Measurements from ENCODE around the gene AIPL1.
"Not testable (repeated sequence)": the region's sequence is repeated elsewhere in the genome, so short reads cannot be mapped to it uniquely, and the experiment has no call there.

The AIPL1 gene, protein sequence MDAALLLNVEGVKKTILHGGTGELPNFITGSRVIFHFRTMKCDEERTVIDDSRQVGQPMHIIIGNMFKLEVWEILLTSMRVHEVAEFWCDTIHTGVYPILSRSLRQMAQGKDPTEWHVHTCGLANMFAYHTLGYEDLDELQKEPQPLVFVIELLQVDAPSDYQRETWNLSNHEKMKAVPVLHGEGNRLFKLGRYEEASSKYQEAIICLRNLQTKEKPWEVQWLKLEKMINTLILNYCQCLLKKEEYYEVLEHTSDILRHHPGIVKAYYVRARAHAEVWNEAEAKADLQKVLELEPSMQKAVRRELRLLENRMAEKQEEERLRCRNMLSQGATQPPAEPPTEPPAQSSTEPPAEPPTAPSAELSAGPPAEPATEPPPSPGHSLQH

DNA sequence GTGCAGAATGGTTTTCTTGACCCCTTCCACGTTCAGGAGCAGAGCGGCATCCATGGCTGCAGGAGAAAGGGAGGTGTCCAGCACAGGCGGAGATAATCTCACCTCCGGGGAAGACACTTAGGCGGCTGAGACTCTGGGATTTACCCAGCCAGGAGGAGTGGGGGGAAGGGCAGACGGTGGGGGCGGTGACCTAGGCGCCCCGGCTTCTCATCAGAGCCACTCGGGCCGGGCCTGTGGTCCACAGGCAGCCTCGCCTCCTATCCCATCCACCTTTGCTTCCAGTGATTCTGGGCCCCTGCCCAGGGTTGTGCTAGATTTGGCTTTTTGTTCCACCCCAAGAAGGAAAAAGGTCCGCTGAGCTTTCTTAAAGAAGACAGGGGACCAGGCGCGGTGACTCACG lies at the start of gene AIPL1:
TSS of gene AIPL1 (minus strand) at position 71 of the 400 bp plus-strand sequence. CDS start at position 54, 17 bp downstream.
- no peak for DNase-seq

DNA sequence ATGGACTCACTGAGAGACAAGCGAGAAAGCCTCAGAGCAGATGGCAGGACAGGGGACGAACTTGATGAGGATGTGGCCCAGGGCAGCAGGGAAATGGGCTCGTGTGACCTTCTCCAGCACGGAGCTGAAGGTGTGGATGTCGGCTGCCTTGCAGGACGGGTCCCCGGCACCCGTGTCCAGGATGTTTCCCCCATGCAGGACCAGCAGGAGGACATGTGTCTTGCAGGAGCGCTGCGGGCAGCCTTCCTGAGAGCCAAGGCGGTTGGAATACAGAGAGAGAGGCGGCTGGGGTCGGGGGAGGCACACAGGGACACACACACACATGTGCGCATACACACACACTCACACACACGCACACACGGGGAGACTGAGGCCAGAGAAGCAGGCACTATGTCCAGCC lies 48.6 kb upstream of the AIPL1 start:
- DNase-seq = no peak

DNA sequence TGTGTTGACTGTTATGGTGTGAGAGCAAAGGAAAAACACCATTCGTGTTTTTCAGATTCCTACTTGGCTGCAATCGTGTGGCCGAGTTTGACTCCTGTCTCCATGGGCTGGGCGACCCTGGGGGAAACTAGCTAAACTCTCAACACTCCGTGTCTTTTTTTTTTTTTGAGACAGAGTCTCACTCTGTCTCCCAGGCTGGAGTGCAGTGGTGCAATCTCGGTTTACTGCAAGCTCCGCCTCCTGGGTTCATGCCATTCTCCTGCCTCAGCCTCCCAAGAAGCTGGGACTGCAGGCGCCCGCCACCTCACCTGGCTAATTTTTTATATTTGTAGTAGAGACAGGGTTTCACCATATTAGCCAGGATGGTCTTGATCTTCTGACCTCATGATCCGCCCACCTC lies 47.9 kb upstream of the AIPL1 start:
- DNase-seq = not testable (repeated sequence)

DNA sequence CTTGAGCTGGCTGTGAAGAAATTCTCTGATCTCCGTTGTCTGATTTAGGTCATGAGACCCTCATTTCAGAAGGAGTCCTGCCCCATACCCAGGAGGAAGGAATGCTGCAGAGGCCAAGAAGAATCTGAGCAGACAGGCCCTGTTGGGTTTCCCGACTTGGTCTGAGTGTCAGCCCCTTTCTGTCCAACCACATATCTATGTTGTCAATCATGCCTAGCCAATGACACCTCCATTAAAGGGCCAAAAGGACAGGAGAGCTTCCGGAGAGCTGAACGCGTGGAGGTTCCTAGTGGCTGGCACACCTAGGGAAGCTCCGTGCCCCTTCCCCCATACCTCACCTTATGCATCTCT lies 47.2 kb upstream of the AIPL1 start:
- DNase-seq = no peak

DNA sequence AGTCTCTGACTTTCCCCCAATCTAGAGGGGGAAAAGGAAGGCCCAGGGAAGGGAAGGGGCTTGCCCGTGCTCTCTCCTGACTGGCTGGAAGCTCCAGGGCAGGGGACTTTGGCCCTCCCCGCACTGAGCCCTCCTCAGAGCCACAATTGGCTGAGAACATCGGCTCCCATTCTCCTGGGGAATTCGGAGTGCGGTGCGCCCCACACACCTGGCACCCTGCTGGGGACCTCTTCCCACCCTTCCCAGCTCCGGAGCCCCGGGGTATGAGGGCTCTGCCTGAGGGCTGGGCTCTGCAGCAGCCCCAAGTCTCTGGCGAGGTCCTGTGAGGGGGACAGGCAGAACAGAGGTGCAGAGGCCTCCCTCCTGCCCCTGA lies 45.4 kb upstream of the AIPL1 start:
- no peak for DNase-seq

DNA sequence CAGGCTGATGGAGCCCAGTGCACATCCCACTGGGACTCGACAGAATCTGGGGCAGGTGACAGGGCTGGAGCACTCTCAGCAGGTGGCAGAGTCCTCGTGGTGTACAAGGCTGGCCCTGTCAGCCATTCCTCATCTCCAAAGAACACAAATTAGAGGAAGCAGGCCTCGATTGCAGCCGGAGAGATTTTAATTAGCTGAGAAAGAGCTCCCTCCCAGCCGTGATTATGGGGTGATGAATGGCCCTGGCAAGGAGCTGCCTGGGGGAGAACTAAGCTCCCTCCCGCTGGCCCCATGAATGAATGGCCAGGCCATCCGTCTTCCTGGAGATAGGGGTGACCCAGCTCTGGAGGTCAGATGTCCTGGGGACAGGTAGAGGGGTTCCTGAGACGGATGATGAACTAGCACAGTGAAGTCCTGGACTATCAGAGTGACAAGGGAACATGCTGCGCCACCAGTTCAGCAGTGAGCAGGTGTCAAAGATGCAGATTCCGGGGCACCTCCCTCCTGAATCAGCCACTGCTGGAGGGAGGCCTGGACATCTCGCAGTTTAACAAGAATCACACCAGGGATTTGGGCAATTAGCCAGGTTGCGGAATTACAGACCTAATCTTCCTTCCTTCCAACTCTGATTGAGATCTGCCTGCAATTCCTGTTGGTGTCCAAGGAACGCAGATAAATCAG lies 44.8 kb upstream of the AIPL1 start:
- DNase-seq = no peak

DNA sequence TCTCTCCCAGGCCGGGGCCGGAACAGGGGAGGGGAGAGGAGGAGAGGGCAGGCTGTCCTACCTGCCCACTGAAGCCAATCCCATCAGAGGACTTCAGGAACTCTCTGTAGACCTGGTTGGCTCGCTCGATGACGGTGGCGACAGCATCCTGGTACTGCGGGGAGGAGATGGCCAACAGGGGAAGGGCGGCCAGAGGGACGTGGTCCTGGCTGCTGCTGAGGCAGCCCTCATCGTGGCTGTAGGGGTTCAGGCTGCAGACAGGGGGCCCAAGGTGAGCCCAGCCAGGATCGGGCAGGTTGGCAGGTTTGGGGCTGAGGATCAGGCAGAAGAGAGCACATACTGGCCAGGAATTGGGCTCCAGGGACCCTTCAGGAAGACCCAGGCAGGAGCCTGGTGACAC lies 43.6 kb upstream of the AIPL1 start:
- DNase-seq = no peak

DNA sequence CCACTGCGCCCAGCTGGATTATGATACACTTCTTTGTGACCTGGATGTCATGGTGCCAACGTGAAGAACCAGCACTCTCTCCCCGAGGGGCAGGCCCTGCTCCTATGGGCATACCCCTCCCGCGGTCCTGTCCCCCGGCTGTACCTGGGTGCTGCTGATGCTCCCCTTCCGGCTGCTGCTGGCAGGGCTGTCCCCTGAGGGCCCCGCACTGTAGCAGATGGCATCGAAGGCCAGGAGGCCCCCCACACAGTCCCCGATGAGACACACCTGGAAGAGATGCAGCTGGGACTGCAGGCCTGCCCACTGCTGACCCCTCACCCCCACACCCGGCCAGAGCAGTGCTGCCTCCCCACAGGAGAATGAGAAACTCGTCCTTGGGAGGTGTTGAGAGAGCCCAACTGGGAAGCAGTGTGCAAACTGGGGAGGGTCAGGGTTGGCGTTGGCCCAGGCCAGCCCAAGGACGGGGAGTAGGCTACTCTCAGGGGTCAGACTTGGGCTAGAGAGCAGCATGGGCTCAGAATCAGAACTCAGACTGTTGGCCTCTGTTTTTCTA lies 43.0 kb upstream of the AIPL1 start:
- DNase-seq = no peak

DNA sequence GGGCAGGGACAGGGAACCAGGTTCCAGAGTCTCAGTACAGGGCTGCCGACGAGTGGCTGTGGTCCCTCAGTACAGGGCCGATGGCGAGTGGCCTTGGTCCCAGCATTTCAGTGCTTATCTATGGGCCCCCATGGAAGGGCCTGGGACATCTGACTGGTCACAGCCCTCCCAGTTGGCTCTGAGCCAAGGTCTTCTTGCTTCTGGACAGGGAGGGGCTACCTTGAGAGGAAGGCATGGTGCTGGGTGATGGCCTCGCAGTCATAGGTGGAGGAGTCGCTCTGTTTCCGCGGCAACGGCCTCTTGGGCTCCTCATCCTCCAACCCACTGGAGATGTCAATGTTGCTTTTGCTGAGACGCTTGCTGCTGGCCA lies 41.9 kb upstream of the AIPL1 start:
- DNase-seq = no peak

DNA sequence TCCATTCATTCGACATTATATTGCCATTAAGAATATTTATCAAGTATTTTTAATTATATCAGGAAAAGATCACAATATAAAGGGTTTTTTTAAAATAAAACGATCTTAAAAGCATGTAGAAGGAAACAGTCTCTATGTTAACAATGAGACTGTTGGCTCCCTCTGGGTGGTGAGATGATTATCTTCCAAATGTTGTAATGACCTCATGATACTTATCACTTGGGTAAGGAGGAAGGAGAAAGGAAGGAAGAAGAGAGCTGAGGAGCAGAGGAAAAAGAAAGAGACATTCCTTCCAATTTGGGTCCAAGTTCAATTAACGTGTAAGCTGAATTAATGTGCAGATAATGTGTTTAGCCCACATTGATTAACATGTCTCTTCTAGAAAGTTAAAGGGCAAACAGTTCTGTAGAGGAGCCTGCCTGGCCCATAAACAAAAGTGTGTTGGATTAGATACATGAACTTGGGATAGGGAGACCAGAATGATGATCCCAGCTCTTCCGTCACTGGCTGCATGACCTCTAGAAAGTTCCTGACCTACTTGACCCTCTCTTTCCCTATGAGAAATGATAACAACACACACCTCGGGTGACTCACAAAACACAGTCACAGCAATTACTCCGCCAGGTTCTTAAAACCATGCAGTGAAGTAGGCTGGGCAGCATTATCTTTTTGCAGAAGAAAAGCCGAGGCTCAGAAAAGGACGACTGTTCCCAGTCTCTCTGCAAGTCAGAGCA lies 41.3 kb upstream of the AIPL1 start:
- no peak for DNase-seq

DNA sequence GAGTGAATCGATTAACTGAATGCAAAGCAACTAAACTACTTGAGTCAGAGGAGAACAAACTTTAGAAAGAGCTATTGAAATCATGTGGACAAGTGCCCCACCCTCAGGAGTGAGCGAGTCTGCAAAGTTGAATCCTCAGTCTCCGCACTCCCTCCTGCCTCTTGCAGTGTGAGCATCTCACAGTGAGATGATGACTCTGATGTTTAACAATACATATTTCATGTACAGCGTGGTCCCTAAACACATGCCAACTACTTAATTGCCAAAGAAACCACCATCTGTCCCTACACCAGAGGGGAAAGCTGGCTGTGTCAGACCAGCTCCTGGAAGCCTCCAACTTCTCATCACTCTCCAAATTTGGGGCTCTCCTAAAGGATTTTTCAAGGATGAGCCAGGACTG lies 40.5 kb upstream of the AIPL1 start:
- DNase-seq = no peak

DNA sequence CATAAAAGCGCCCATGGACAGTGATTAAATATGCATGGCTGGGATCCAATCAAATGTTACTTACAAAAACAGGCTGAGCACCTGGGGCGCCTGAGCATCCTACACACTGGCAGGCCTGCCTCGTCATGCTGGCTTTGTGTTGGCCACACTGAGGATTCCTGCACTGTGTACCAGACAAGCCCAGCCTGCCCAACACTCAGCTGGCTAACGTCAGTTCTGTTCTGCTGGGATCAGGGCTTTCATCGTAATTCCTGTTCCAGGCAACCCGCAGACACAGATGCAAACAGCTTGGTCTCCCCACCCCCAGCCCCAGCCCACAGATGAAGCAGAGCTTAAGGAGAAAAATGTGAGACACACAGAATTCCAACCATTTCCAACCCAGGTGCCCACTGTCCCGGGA lies 40.0 kb upstream of the AIPL1 start:
- DNase-seq = no peak

DNA sequence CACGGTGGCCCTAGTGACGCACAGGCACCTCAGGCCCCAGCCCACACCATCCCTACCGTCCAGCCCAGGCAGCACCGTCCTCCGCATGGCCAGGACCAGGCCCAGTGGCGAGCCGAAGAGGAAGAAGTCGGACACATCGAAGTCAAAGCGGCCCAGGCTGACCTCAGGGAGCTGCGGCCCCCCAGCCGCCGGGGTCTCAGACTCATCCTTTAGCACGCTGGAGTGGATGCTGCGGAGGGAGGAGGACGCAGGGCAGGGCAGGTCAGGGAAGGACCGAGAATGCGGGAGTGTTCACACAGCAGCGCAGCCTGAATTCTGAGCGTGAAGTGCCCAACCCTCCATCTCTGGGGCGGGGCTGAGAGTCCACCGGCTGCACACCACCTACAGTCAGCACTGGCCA lies 39.5 kb upstream of the AIPL1 start:
- DNase-seq = no peak

DNA sequence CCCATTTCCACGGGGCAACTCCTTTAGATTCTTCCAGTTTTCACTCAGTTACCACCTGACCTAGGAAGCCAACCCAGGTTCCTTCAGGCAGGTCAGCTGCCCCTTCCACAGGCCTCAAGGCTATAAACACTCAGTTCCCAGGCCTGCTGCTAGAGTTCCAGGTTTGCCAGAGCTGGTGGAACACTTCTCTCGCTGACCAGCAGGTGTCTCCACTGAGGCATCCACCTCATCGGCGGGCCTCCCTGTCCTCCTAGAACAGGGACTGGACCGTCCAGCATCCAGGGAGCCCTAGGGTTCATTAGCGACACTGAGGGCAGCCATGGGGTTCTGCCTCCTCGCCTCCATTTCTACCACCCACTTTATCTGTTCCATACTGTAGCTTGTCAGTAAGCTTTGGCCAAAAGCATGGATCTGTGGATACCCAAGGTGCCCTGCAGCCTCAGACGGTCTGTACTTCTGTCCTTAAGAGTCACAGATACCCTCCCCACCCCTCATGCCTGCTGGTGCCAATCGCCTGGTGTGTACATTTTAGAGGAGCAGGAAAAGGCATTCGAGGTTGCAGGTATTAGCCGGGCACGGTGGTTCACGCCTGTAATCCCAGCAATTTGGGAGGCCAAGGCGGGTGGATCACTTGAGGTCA lies 38.3 kb upstream of the AIPL1 start:
- peak; percentile 53 to 55 for DNase-seq

DNA sequence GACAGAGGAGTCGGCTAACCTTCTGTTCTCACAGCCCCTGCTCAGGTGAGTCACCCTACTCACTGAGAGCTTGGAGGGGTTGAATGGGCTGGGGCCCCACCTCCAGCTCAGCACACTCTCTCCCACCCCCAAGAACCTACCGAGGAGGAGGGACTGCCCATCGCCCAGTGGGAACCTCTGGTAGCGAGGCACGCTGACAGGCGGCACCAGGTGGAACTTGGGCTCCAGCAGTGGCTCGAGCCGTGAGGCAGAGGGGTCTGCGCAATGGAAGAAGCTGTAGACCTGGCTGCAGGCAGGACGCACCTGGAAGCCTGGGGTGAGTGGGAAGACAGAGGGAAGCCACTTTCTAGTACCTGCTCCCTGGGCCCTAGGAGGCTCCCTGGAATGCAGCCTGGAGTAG lies 37.6 kb upstream of the AIPL1 start:
- DNase-seq = no peak

DNA sequence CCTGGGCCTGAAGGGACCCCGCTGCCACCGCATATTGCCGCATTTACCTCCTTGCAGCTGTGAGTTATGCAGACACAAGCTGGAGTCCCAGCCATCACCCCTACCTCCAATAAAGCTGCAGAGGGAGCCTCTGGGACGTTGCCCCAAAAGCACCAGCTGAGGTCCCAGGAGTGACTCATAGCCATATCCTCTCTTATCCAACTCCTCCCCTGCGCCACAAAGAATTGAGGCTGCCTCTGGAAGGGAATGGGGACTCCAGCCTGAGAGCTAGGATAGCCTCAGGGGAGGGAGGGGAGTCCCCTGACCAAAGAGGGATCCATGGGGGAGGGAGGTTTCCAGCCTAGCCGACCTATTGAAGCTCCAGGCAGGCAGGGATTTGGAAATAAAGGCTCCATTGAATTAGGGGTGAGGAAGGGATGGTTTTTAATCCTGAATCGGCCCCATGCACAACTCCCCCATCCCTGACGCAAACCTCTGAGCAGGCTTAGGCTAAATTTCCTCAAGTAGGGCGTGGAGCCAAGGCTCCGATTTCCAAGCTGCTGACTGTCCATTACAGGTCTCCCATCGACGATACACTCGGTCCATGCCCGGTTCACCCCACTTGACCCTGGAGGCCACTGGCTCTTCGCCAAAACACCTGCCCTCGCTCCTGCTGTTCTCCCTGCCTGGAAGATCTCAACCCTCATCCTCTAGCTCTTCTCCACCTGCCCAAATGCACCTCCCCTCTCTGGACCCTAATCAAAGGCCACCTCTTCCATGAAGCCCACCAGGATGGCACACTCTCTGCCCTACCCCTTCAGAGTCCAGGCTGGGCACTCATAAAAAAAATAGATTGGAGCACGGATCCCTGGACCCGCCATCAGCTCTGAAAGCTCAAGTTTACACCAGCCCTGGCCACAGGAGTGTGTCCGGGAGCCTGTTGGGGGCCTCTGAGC lies 36.9 kb upstream of the AIPL1 start:
- no peak for DNase-seq

DNA sequence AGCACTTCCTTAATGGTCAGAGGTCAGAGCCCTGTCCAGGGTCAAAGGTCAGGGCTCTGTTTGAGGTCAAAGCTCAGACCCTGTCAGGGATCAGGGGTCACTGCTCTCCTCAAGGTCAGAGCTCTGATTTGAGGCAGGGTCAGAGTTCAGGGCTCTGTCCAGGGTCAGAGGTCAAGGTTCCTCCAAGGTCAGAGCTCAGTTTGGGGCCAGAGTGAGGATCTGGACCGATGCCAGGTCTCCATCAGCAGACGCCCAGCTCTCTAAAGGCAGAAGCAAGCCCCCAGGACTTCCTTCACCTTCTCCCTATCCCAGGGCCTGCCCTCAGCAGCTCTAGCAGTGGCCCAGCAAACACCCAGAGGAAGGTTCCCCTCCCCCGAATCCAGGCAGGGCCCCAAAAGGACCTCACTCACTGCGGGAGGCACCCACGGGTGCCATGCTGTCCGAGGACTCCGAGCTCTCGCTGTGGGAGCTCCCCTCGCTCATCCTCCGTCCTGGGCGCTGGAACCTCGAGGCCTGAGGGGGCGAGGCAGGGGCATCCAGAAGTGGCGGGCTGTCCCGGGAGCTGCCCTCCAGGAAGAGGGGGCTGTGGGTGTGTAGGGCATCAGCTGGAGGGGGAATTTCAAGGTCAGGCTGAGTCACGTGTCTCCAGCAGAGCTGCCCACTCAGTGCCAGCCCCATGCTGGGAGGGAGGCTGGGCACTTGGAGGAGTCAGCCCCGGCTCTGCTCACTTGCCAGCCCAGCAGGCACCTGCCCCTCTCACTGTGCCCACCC lies 36.0 kb upstream of the AIPL1 start:
- no peak for DNase-seq

DNA sequence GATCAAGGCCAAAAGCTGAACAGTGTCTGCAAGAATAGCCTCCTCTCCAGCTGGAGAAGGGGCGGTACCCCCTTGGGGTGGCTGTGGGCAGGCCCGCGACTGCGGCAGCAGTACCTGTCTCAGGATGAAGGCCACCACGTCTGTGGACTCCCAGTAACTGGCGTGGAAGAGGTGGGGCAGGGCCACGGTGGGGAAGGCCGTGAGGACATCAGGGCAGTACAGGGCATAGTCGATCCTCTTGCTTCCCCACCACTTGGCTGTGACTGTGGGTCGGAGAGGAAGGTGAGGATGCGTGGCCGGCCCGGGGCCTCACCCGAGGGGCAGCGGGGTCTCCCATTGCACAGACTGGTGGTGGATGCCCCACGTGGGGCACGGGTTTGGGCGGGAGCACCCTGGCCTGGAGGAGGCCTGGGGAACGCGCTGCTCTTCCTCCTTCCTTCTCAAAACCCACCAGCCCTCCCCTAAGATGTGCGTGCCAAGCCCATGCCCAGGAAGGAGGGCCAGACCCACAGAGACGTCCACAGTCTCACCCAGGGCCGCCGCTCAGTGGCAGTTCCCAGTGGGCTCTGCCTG lies 35.3 kb upstream of the AIPL1 start:
- no peak for DNase-seq

DNA sequence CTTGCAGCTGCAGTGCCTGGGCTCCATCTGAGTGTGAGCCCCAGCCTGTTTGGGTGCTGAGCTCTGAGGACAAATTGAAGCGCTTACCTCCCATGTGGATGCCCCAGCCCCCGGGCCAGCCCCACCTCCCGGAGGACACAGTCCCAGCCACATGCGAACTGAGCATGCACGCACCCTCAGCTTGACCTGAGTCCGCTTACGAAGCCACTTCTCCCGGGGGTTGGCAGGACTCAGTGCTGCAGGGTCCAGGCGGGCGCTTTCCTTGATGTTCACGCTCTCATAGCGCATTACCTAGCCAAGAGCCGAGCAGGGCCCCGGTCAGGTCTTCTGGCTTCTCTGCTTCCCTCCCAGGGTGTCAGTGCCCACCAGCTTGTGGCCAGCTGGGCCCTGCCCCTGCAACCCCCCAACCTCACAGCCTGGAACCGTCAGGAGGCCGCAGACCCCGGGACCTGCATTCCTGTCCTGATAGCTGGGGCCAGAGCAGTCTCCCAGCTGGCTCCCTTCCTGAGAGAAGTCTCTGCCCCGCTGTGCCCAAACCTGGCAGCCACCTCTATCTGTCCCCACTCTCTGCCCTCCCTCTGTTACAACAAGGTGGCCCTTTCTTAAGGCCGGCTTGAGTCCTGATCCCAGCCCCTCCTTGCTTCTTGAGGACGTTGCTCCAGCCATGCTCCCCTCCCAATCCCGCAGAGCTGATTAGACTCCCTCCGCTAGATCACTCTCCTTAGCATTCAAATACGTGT lies 33.3 kb upstream of the AIPL1 start:
- no peak for DNase-seq

DNA sequence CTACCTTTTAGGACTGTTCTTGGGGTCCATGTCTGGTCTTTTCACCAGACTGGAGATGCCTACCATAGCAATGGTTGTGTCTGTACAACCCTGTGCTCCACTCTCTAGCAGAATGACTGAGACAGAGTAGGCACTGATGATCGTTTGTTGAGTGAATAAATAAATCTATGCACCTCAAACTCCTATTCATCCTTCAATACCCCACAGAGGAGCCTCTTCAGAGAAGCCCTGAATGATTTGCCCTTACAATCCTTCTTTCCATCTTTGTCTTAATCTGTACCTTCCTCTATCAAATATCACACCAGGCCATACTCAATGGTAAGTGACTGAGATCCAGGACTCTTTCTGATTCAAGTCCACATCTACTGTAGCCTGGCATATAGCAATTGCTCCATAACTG lies 32.6 kb upstream of the AIPL1 start:
- no peak for DNase-seq
